Natural killer cell (primary cell): Measurements from ENCODE around the gene TTC6. TPM values are rescaled to one million over a fixed set of nuclear protein-coding genes. Genes with fewer than 3 reads are reported as not detected.
"Not testable (repeated sequence)": the region's sequence is repeated elsewhere in the genome, so short reads cannot be mapped to it uniquely, and the experiment has no call there.

ENCODE experiments used
- ATAC-seq, 3 donors: fragments of 150-1000 bp in 2 of 3; fragments of 200-7000 bp in 1 of 3; cut with Tn5 transposase; 1 replicate in 1 of 3; 2 replicates in 2 of 3; pipeline ENCODE4 v1.10.0; 2021; ENCODE audit warnings: mild to moderate bottlenecking in 2 of 3, moderate library complexity in 2 of 3
- DNase-seq, 2 donors: peaks; one replicate each; pipeline versions ENCODE4 v3.0.0 to v3.0.0-alpha.2; 2013 to 2021; ENCODE audit warnings: mixed read lengths in 1 of 2
- H3K27ac ChIP-seq: one replicate; pipeline ENCODE4 v1.5.1; 2013; ENCODE audit warnings: mild to moderate bottlenecking, low read length
- H3K27me3 ChIP-seq: one replicate; pipeline ENCODE4 v1.6.1; 2013; ENCODE audit warnings: low read length; ENCODE audit not compliant: control insufficient read depth, insufficient read depth
- H3K36me3 ChIP-seq: one replicate; pipeline ENCODE4 v1.6.1; 2013; ENCODE audit warnings: low read length; ENCODE audit not compliant: control insufficient read depth, insufficient read depth
- H3K4me1 ChIP-seq: one replicate; pipeline ENCODE4 v1.6.1; 2013; ENCODE audit warnings: low read length; ENCODE audit not compliant: control insufficient read depth, insufficient read depth
- H3K4me3 ChIP-seq: one replicate; pipeline ENCODE4 v1.5.1; 2013; ENCODE audit warnings: low read length
- H3K9me3 ChIP-seq: one replicate; pipeline ENCODE4 v1.6.1; 2013; ENCODE audit warnings: low read length; ENCODE audit not compliant: control insufficient read depth, insufficient read depth
- H3K27ac Mint-ChIP-seq, 2 donors: one replicate each; pipeline ENCODE4 v1.8.0; 2022; ENCODE audit warnings: mild to moderate bottlenecking in 2 of 2, mixed read lengths in 2 of 2, moderate library complexity in 1 of 2
- H3K27me3 Mint-ChIP-seq, 2 donors: one replicate each; pipeline ENCODE4 v1.8.0; 2022; ENCODE audit warnings: low read depth in 2 of 2, mixed read lengths in 2 of 2
- H3K36me3 Mint-ChIP-seq: one replicate; pipeline ENCODE4 v1.8.0; 2022; ENCODE audit warnings: mixed read lengths
- H3K4me1 Mint-ChIP-seq, 2 donors: one replicate each; pipeline ENCODE4 v1.8.0; 2022; ENCODE audit warnings: mixed read lengths in 2 of 2
- H3K4me3 Mint-ChIP-seq: one replicate; pipeline ENCODE4 v1.8.0; 2022; ENCODE audit warnings: mild to moderate bottlenecking, moderate library complexity, mixed read lengths
- H3K9me3 Mint-ChIP-seq, 2 donors: one replicate each; pipeline ENCODE4 v1.8.0; 2022; ENCODE audit warnings: mixed read lengths in 2 of 2
- WGBS: methylation state at CpG from one replicate; pipeline ENCODE4 v1.1.7; 2013; ENCODE audit warnings: missing lambda C conversion rate; ENCODE audit not compliant: insufficient coverage; 5-methylcytosine and 5-hydroxymethylcytosine counted together
- intact Hi-C: fragments of 100-400 bp; cut with micrococcal nuclease; formaldehyde crosslinking; loops from one replicate; pipeline ENCODE4 v1.14.2; 2022
- total RNA-seq, 4 donors: library from RNA; stranded (reverse); fragments of 120-200 nt in 1 of 4; gene quantifications; one replicate each; pipeline versions ENCODE4 v1.2.3 to v1.2.4, GENCODE V29; 2013 to 2022
- TF ChIP-seq, protein P1 (sequence below): fragments of 200-600 bp; IDR thresholded peaks from one replicate; pipeline ENCODE4 v1.8.0; 2022; ENCODE audit warnings: antibody characterized with exemption

TTC6 gene
- total RNA-seq, 3 donors from 2014 or later (not counting 1 experiment from before 2014, with no cell fraction given), result not detected

DNA sequence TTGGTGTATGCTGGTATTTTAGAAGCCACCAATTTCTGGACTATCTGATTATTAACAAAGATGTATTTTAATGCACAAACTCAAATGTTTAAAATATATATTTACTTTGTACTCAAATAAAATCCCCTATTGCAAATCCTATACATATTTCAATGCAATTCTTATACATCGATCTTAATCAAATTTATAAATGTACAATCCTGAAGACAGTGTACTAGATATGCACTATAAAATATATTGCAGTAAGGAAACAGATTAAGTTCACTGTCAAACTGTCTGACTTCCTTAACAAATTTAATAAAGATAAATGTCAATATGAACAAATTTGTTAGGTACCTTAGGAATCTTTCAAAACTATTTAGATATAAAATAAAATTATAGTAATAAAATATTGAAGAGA is 44.3 kb upstream of the TTC6 start:
- Histone ChIP-seq H3K36me3 (no peaks in the 10 kb centered on the region), H3K4me3 (no peak overlapping the region), H3K27ac (no peak overlapping the region), H3K27me3 (no peaks in the 10 kb centered on the region), H3K9me3 (peaks cover 3% of the 10 kb centered on the region), H3K4me1 (no peaks in the 10 kb centered on the region)
- Mint-ChIP-seq H3K27me3 (no peaks in the 10 kb centered on the region), H3K4me1 (no peaks in the 10 kb centered on the region), H3K27ac (no peak overlapping the region), H3K9me3 (peaks cover 8 to 10% of the 10 kb centered on the region in 2 donors), H3K4me3 (no peak overlapping the region), H3K36me3 (peaks cover 8% of the 10 kb centered on the region)
- no peak for DNase-seq
- no CpG with 5 or more reads among the region's 1 CpG for WGBS
- intact Hi-C loops, result no loop called here
- TF ChIP-seq, protein P1, sequence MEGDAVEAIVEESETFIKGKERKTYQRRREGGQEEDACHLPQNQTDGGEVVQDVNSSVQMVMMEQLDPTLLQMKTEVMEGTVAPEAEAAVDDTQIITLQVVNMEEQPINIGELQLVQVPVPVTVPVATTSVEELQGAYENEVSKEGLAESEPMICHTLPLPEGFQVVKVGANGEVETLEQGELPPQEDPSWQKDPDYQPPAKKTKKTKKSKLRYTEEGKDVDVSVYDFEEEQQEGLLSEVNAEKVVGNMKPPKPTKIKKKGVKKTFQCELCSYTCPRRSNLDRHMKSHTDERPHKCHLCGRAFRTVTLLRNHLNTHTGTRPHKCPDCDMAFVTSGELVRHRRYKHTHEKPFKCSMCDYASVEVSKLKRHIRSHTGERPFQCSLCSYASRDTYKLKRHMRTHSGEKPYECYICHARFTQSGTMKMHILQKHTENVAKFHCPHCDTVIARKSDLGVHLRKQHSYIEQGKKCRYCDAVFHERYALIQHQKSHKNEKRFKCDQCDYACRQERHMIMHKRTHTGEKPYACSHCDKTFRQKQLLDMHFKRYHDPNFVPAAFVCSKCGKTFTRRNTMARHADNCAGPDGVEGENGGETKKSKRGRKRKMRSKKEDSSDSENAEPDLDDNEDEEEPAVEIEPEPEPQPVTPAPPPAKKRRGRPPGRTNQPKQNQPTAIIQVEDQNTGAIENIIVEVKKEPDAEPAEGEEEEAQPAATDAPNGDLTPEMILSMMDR, result no peak
- ATAC-seq, result no peak

DNA sequence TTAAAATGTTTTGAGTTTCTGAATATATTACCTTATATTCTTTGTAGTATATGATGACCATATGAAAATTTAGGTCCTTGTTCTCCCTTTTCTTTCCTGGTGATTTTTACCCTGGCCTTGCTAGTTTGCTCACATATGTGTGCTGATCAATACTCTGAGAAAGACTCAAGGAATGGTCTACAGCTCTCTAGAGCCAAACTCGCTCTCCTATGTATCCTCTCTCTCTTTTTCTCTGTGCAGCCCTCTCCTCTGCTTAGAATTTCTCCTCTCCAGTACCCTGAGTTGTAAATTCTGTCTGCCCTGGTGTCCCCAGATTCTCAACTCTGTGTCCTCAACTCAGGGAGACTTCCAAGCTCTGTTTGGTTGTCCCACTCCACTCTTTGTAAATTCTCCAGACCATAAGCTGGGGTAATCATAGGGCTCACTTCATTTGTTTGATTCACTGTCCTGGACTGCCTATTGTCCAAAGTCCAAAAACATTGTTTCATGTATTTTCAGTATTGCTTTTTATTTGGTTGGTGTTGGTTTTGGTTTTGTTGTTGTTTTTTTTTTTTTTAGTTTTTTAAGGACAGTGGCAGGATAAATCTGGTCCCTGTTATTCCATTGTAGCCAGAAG is 41.4 kb upstream of the TTC6 start:
- H3K4me3 ChIP-seq, result no peak overlapping the region
- H3K27ac Mint-ChIP-seq, result no peak overlapping the region
- no peaks in the 10 kb centered on the region for H3K27me3 Mint-ChIP-seq
- TF ChIP-seq, protein P1, result no peak
- WGBS, result 90% methylated on average over 1 of the region's 1 CpG
- no peaks in the 10 kb centered on the region for H3K4me1 ChIP-seq
- H3K36me3 ChIP-seq, result no peaks in the 10 kb centered on the region
- DNase-seq (no peak), ATAC-seq (no peak)
- intact Hi-C loops, result no loop called here
- H3K4me1 Mint-ChIP-seq, result no peaks in the 10 kb centered on the region
- H3K27me3 ChIP-seq, result no peaks in the 10 kb centered on the region
- H3K27ac ChIP-seq, result no peak overlapping the region
- H3K4me3 Mint-ChIP-seq, result no peak overlapping the region
- H3K36me3 Mint-ChIP-seq, result peaks cover 24% of the 10 kb centered on the region
- peaks cover 3% of the 10 kb centered on the region for H3K9me3 ChIP-seq
- peaks cover 11 to 22% of the 10 kb centered on the region in 2 donors for H3K9me3 Mint-ChIP-seq

DNA sequence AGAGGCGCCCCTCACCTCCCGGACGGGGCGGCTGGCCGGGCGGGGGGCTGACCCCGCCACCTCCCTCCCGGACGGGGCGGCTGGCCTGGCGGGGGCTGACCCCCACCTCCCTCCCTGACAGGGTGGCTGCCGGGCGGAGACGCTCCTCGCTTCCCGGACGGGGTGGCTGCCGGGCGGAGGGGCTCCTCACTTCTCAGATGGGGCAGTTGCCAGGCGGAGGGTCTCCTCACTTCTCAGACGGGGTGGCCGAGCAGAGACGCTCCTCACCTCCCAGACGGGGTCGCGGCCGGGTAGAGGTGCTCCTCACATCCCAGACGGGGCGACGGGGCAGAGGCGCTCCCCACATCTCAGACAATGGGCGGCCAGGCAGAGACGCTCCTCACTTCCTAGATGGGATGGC is 39.8 kb upstream of the TTC6 start:
- H3K27me3 ChIP-seq, H3K4me1 ChIP-seq, H3K27me3 Mint-ChIP-seq, intact Hi-C loops, H3K4me1 Mint-ChIP-seq, H3K27ac Mint-ChIP-seq, H3K4me3 Mint-ChIP-seq, DNase-seq, H3K9me3 ChIP-seq, H3K27ac ChIP-seq, H3K36me3 ChIP-seq, ATAC-seq, H3K4me3 ChIP-seq: not testable (repeated sequence)
- WGBS, result 82% methylated on average over 13 of the region's 33 CpGs
- Mint-ChIP-seq H3K36me3 (peaks cover 24% of the 10 kb centered on the region), H3K9me3 (peaks cover 11 to 22% of the 10 kb centered on the region in 2 donors)

DNA sequence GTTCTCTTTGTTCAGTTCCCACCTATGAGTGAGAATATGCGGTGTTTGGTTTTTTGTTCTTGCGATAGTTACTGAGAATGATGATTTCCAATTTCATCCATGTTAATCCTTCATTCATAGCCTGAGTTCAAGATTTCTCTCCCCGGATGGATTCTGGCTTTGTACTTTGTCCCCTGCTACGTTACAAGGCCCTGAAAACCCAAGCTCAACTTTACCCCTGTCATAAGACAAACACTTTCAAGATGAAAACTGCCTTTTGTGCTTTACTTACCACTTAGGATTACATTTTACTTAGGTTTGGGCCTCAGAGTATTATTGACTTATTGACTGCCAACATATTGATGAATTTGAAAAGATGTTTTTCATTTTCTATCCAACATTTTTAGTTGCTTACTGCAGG is 36.7 kb upstream of the TTC6 start:
- H3K4me1 ChIP-seq, result no peaks in the 10 kb centered on the region
- H3K36me3 ChIP-seq, result no peaks in the 10 kb centered on the region
- no peak overlapping the region for H3K27ac ChIP-seq
- DNase-seq (no peak), ATAC-seq (no peak)
- H3K4me3 ChIP-seq, result no peak overlapping the region
- Mint-ChIP-seq H3K4me1 (no peaks in the 10 kb centered on the region), H3K9me3 (peaks cover 5 to 17% of the 10 kb centered on the region in 2 donors), H3K27ac (no peak overlapping the region), H3K27me3 (no peaks in the 10 kb centered on the region), H3K36me3 (peaks cover 16% of the 10 kb centered on the region), H3K4me3 (no peak overlapping the region)
- intact Hi-C loops, result no loop called here
- no peaks in the 10 kb centered on the region for H3K27me3 ChIP-seq
- WGBS, result 87% methylated on average over 3 of the region's 4 CpGs
- H3K9me3 ChIP-seq, result peaks cover 3% of the 10 kb centered on the region
- TF ChIP-seq, protein P1, result no peak
